Endothelial cell of umbilical vein (primary cell): ENCODE measurements around the gene C1RL. TPM values are rescaled to one million over a fixed set of nuclear protein-coding genes. Genes with fewer than 3 reads are reported as not detected.

Experiments
- BruUV-seq: library from RNA; stranded (reverse); fragments of 400-500 nt; replicated peaks from 2 replicates; lab custom pipeline; 2021; lab: Mats Ljungman, UMichigan
- CTCF ChIA-PET: fragments of 300-600, 350-600 bp; sonication (Branson Sonifier 250); formaldehyde crosslinking; loops from one replicate; lab custom pipeline; 2021; ENCODE audit warnings: antibody characterized with exemption, inconsistent platforms; lab: Charles Lee
- POLR2A ChIA-PET: fragments of 300-600, 350-600 bp; sonication (Branson Sonifier 250); formaldehyde crosslinking; loops from one replicate; lab custom pipeline; 2021; ENCODE audit warnings: antibody characterized with exemption, inconsistent platforms; lab: Charles Lee
- DNase-seq: peaks from one replicate; pipeline ENCODE4 v3.0.0-alpha.2; 2011; ENCODE audit warnings: low read depth, low spot score
- FAIRE-seq: peaks from 2 replicates; lab custom pipeline; 2011; peaks lifted over from hg19 to GRCh38; lab: Jason Lieb, UNC
- H2AFZ ChIP-seq: 2 replicates; pipeline ENCODE4 v1.6.0; 2012; ENCODE audit warnings: low read depth, low read length, control low read depth, inconsistent platforms
- H3K27ac ChIP-seq: 2 replicates; pipeline ENCODE4 v1.5.1; 2011; ENCODE audit warnings: low read depth, mild to moderate bottlenecking, control low read depth, low read length, moderate library complexity; ENCODE audit not compliant: insufficient read depth
- H3K27me3 ChIP-seq, 2 experiments: 2 replicates each; pipeline versions ENCODE4 v1.6.0 to v1.6.1; 2011; ENCODE audit warnings: low read length in 2 of 2, mixed read lengths in 1 of 2; ENCODE audit not compliant: control insufficient read depth in 2 of 2, insufficient read depth in 2 of 2
- H3K36me3 ChIP-seq, 2 experiments: 2 replicates in 1 of 2; 3 replicates in 1 of 2; pipeline ENCODE4 v1.5.1; 2011; ENCODE audit warnings: low read length in 2 of 2, mild to moderate bottlenecking in 1 of 2, moderate library complexity in 1 of 2; ENCODE audit not compliant: control insufficient read depth in 2 of 2, insufficient read depth in 2 of 2; ENCODE audit errors: extremely low read depth in 1 of 2
- H3K4me1 ChIP-seq: 3 replicates; pipeline ENCODE4 v1.5.1; 2011; ENCODE audit warnings: mild to moderate bottlenecking, low read length; ENCODE audit not compliant: control insufficient read depth, insufficient read depth; ENCODE audit errors: extremely low read depth
- H3K4me2 ChIP-seq: 2 replicates; pipeline ENCODE4 v1.6.1; 2011; ENCODE audit warnings: low read length, control low read depth, mixed read lengths; ENCODE audit not compliant: insufficient read depth
- H3K4me3 ChIP-seq, 3 experiments: fragments of 200-600 bp in 1 of 3; sonication (generic), shearing (Covaris generic) in 1 of 3; replicated peaks in 1 of 3; 2 replicates each; pipeline ENCODE4 v1.5.1; 2011 to 2016; ENCODE audit warnings: control low read depth in 3 of 3, low read length in 3 of 3, mild to moderate bottlenecking in 2 of 3, inconsistent platforms in 1 of 3, low read depth in 1 of 3, moderate library complexity in 1 of 3; ENCODE audit not compliant: insufficient read depth in 1 of 3
- H3K79me2 ChIP-seq: 2 replicates; pipeline ENCODE4 v1.6.0; 2012; ENCODE audit warnings: low read length, inconsistent platforms; ENCODE audit not compliant: control insufficient read depth, insufficient read depth
- H3K9ac ChIP-seq: replicated peaks from 2 replicates; pipeline ENCODE3; 2011; ENCODE audit warnings: low read length, control low read depth; ENCODE audit not compliant: insufficient read depth; ENCODE audit errors: extremely low read depth
- H3K9me1 ChIP-seq: replicated peaks from 3 replicates; pipeline ENCODE4 v1.6.0; 2011; ENCODE audit warnings: mild to moderate bottlenecking, low read length; ENCODE audit not compliant: control insufficient read depth, insufficient read depth; ENCODE audit errors: extremely low read depth
- H3K9me3 ChIP-seq: replicated peaks from 2 replicates; pipeline ENCODE4 v1.5.1; 2012; ENCODE audit warnings: low read length, inconsistent platforms; ENCODE audit not compliant: control insufficient read depth, insufficient read depth
- H4K20me1 ChIP-seq: replicated peaks from 2 replicates; pipeline ENCODE3; 2011; ENCODE audit warnings: mild to moderate bottlenecking, low read length; ENCODE audit not compliant: control insufficient read depth, insufficient read depth; ENCODE audit errors: extremely low read depth
- CTCF ChIP-seq, 2 donors: IDR thresholded peaks; 1 replicate in 1 of 2; 2 replicates in 1 of 2; pipeline ENCODE4 v1.5.1; 2011; ENCODE audit warnings: low read length in 2 of 2, mild to moderate bottlenecking in 2 of 2, moderate library complexity in 2 of 2, control low read depth in 1 of 2, inconsistent platforms in 1 of 2, low read depth in 1 of 2; ENCODE audit not compliant: insufficient read depth in 1 of 2; ENCODE audit errors: extremely low read depth in 1 of 2
- EZH2 ChIP-seq: IDR thresholded peaks from 2 replicates; pipeline ENCODE4 v1.6.1; 2012; ENCODE audit warnings: borderline replicate concordance, low read depth, mild to moderate bottlenecking, moderate library complexity, low read length, inconsistent platforms; ENCODE audit not compliant: severe bottlenecking
- GATA2 ChIP-seq: IDR thresholded peaks from 2 replicates; pipeline ENCODE4 v1.7.0; 2011; ENCODE audit warnings: low read depth, mild to moderate bottlenecking, moderate library complexity, mixed read lengths, low read length; ENCODE audit not compliant: insufficient read length, insufficient read depth
- MYC ChIP-seq: IDR thresholded peaks from one replicate; pipeline ENCODE4 v1.6.1; 2011; ENCODE audit warnings: mild to moderate bottlenecking, low read depth, low read length
- dilution Hi-C: fragments of 300-500 bp; cut with MboI; formaldehyde crosslinking; loops from one replicate; pipeline ENCODE4 v1.15.0; 2019; ENCODE audit warnings: low sequenced_read_pairs; ENCODE audit not compliant: extremely low pct_ligation_motif_present
- intact Hi-C: fragments of 100-400 bp; cut with micrococcal nuclease; formaldehyde crosslinking; loops from one replicate; pipeline ENCODE4 v1.10.0; 2022
- polyA plus RNA-seq, 4 experiments: library from polyadenylated mRNA; depleted of rRNA in 3 of 4; stranded (reverse) in 3 of 4; unstranded in 1 of 4; fragments of >200 nt; gene quantifications; 2 replicates each; pipeline versions ENCODE4 v1.2.1 to v1.2.3, GENCODE V29; 2011 to 2012; ENCODE audit warnings: missing spikeins in 1 of 4
- total RNA-seq: library from RNA; stranded (reverse); gene quantifications from 2 replicates; pipeline ENCODE4 v1.2.3, GENCODE V29; 2021

Gene C1RL
- total and polyA plus RNA-seq, 2 donors (not counting 3 experiments of a cell fraction or from before 2014, with no cell fraction given), result 20.9 to 25.0 TPM

- H3K4me1 ChIP-seq, result no peaks in the 10 kb centered on the region
- dilution Hi-C loops (no loop called here), intact Hi-C loops (no loop called here)
- no peaks in the 10 kb centered on the region for H3K9me1 ChIP-seq
- BruUV-seq, result no TSS peak
- DNase-seq (peak; percentile 39), FAIRE-seq (peak; percentile 24)
- no peak overlapping the region for H3K4me2 ChIP-seq
- H3K27me3 ChIP-seq, result no peaks in the 10 kb centered on the region
- no peak for TF ChIP-seq GATA2
- TF ChIP-seq MYC, result no peak
- TF ChIP-seq EZH2, result no peak
- peak; percentile 42 to 48 for TF ChIP-seq CTCF (IDR thresholded peaks at IDR 0.05; ENCODE audit: extremely low read depth in 1 of 2, insufficient read depth in 1 of 2, low read depth in 1 of 2, low read length in 2 of 2)
- no peaks in the 10 kb centered on the region for H3K79me2 ChIP-seq
- ChIA-PET CTCF (interaction anchor here (0.9 to 4.9 kb wide), 17 partner anchors 9 to 219 kb away, joined by 3 to 26 read pairs (median 4); partner anchors contain the start of genes C1R, C1RL, C1S and PEX5), POLR2A (no interaction called here)
- H3K36me3 ChIP-seq, result peaks cover 0 to 11% of the 10 kb centered on the region in 2 experiments
- no peak overlapping the region for H3K4me3 ChIP-seq
- H3K9me3 ChIP-seq, result no peaks in the 10 kb centered on the region
- H4K20me1 ChIP-seq, result no peaks in the 10 kb centered on the region
- no peak overlapping the region for H2AFZ ChIP-seq
- H3K27ac ChIP-seq, result no peak overlapping the region
- H3K9ac ChIP-seq, result no peak overlapping the region
Observed at GRCh38 chr12:7144414-7145120, 35.6 kb upstream of the C1RL start.
